Esophagus muscularis mucosa (tissue), 4 donors: ENCODE data around the gene UGT1A5.

Experiments
- CTCF ChIP-seq, 3 experiments: fragments of 200-600 bp in 2 of 3; fragments of 450-650 bp in 1 of 3; sonication (generic) in 2 of 3; IDR thresholded peaks; one replicate each; pipeline ENCODE4 v1.5.1; 2017 to 2019; ENCODE audit warnings: antibody characterized with exemption in 3 of 3, mild to moderate bottlenecking in 2 of 3, moderate library complexity in 1 of 3
- EP300 ChIP-seq: sonication (generic); formaldehyde crosslinking; IDR thresholded peaks from one replicate; pipeline ENCODE4 v1.6.1; 2017; ENCODE audit warnings: antibody characterized with exemption
- POLR2A ChIP-seq: fragments of 450-650 bp; IDR thresholded peaks from one replicate; pipeline ENCODE4 v1.6.1; 2017; ENCODE audit warnings: antibody characterized with exemption, moderate library complexity, mild to moderate bottlenecking, low read depth

- TF ChIP-seq CTCF (IDR thresholded peaks at IDR 0.05) (no peak), POLR2A (no peak), EP300 (no peak)
These were observed 21.0 kb upstream of the UGT1A5 start for GRCh38 chr2:233691443-233692433.
